Measurements from ENCODE around the gene FGL2.
"Not testable (repeated sequence)": the region's sequence is repeated elsewhere in the genome, so short reads cannot be mapped to it uniquely, and the experiment has no call there.

The FGL2 gene, protein sequence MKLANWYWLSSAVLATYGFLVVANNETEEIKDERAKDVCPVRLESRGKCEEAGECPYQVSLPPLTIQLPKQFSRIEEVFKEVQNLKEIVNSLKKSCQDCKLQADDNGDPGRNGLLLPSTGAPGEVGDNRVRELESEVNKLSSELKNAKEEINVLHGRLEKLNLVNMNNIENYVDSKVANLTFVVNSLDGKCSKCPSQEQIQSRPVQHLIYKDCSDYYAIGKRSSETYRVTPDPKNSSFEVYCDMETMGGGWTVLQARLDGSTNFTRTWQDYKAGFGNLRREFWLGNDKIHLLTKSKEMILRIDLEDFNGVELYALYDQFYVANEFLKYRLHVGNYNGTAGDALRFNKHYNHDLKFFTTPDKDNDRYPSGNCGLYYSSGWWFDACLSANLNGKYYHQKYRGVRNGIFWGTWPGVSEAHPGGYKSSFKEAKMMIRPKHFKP

DNA sequence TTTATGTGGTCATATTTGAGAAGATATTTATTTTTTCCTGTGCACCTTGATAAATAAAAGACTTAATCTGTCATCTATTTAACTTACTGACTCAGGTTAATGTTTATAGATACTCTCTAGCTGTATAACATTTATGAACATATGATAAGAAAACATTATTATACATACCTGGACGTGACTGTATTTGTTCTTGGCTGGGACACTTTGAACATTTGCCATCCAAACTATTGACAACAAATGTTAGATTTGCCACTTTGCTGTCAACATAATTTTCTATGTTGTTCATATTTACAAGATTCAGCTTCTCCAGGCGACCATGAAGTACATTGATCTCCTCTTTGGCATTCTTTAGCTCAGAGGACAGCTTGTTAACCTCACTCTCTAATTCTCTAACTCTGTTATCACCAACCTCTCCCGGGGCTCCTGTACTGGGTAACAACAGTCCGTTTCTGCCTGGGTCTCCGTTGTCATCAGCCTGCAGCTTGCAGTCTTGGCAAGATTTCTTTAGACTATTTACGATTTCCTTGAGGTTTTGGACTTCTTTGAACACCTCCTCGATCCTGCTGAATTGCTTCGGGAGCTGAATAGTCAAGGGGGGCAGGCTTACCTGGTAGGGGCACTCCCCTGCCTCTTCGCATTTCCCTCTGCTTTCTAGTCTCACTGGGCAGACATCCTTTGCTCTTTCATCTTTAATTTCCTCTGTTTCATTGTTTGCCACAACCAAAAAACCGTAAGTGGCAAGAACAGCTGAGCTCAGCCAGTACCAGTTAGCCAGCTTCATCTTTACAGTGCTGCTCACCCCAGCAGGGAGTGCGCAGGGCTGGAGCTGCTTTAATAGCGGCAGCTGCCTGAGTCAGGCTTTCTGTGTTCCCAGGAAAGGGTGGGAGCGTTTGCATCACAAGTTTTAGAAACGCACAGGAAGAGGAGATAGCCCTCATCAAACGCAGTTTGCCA lies at the start of gene FGL2:
Gene FGL2 (minus strand): TSS at position 807 of the 954 bp plus-strand sequence. CDS start 26 bp downstream, at position 781.
- DNase-seq (ENCODE audit: low spot score): no peak

GRCh38 chr7:77248154-77248553 lies 48.5 kb upstream of the FGL2 start:
- no peak for DNase-seq (ENCODE audit: low spot score)

DNA sequence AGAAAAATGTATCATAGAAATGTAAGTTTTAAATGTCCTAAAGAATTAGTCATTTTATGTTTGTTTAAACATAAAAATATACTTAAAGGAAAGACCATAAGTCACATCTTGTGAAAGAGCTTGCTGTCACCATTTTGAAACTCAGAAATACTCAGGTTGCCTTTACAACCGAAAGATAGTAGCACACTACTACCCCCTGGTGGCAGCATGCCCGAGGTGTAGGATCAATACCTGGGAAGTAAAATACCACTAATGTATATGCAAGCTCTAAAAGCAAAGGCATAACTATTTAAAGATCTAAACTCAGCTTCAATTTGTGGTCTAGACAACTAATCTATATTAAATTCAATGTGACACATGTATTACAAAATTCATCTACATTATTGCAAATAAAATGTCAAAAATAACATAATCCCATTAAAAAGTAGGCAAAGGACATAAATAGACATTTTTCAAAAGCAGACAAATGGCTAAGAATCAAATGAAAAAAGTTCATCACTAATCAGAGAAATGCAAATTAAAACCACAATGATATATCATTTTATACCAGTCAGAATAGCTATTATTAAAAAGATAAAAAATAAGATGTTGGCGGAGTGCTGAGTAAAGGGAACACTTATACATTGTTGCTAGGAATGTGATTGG lies 47.7 kb upstream of the FGL2 start:
- DNase-seq (ENCODE audit: low spot score): peak; percentile 23

DNA sequence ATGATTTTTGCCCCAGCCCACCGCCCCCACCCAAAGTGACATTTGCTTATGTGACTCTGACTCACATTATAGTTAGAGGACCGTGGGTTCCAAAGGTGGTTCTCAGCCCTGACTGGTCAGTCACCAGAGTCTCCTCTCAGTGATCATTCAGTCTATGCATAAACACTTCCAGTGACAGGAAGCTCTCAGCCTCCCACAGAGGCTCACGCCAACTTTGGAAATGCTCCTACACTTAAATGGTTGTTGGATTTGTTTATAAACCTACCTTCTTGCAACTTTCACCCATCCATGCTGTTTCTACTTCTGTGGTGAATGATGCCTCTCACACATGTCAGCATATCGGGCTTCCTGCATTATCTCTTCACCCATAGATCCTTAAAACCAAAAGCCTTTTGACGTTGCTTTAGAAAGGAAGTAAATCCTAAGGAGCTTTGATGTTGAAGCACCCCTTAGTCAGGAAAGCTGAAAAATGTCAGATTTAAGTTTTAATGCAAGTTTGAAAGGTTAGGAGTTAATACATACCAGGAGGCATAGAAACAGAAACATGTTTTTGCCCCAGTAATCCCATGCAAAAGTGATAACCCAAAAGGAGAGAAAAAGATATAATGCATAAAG lies 46.5 kb upstream of the FGL2 start:
- DNase-seq (ENCODE audit: low spot score): no peak

- no peak for DNase-seq (ENCODE audit: low spot score)
Measured at GRCh38 chr7:77245015-77245755, 45.6 kb upstream of the FGL2 start.

DNA sequence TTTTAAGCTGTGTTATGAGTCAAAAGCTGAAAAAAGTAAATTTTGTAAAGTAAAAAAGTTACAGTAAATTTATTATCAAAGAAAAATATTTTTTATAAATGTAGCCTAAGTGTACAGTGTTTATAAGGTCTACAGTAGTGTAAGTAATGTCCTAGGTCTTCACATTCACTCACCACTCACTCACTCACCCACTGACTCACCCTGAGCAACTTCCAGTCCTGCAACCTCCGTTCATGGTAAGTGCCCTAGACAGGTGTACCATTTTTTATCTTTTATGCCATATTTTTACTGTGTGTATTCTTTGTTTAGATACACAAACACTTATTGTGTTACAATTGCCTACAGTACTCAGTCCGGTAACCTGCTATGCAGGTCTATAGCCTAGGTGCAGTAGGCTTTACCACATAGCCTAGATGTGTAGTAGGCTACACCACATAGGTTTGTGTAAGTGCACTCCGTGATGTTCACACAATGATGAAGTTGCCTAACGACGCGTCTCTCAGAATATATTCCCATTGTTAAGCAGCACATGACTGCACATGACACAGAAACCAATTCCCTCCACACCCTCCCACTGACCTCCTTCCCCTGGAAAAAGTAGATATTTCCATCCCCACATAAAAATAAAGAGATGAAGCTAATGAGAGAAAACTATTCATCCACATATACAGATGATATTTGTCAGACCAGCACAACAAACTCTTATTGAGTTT lies 44.8 kb upstream of the FGL2 start:
- no peak for DNase-seq (ENCODE audit: low spot score)

GRCh38 chr7:77242554-77242953 lies 42.9 kb upstream of the FGL2 start:
- DNase-seq (ENCODE audit: low spot score): no peak

- no peak for DNase-seq (ENCODE audit: low spot score)
Measured at GRCh38 chr7:77242068-77242467, 42.4 kb upstream of the FGL2 start.

DNA sequence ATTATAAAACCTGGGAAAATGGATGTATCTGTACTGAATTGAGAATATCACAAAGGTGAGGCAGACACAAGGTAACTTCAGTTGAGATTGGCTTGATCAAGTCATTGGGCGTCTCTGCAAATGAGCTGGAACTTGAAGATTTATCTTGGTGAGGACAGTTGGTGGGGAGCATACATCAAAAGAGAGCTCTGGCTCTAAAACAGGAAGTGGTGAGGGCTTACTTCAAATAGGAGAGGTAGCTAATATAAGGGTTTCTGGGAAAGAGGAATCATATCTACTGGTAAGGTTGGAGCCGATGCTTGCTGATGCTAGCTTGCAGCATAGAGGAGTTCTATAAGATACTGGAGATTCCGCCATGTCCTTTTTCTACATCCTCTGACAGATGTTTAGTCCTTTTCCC lies 39.9 kb upstream of the FGL2 start:
- no peak for DNase-seq (ENCODE audit: low spot score)

- no peak for DNase-seq (ENCODE audit: low spot score)
Measured at GRCh38 chr7:77238703-77239136, 39.1 kb upstream of the FGL2 start.

DNA sequence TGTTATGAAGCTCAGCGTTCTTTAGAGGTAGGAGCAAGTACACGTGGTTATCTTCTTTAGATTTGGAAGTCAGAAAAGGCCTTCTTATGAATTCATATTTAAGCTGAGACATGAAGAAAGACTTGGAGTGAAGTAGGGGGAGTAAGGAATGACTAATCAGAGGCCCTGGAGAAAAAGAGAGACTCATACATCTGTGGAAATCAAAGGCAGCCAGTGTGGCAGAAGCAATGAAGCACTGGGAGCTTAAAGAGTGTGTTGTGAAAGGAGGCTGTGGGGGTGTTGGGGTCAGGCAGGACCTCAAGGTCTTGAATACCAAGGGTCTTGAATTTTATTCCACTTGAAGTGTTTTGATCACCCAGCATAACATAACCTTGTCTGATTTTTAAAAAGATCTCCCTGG lies 35.7 kb upstream of the FGL2 start:
- DNase-seq (ENCODE audit: low spot score): no peak

DNA sequence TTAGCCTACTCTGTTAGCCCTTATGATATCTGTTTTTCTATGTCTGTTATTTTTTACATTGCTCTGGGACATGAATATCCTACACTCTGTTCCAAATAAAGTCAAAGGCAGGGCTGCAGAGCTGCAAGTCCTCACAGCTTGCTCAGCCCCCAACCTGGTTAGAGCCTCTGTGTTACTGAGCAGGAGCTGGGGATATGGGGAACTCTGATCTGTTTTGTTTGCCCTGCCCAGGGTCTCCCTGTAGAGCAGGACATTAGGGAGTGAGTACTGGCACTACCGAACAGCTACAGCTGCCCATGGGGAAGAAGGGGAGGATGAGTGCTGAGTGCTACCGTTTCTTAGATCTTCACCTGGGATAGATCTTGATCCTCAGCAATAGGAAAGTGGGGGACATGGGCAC lies 32.8 kb upstream of the FGL2 start:
- no peak for DNase-seq (ENCODE audit: low spot score)

DNA sequence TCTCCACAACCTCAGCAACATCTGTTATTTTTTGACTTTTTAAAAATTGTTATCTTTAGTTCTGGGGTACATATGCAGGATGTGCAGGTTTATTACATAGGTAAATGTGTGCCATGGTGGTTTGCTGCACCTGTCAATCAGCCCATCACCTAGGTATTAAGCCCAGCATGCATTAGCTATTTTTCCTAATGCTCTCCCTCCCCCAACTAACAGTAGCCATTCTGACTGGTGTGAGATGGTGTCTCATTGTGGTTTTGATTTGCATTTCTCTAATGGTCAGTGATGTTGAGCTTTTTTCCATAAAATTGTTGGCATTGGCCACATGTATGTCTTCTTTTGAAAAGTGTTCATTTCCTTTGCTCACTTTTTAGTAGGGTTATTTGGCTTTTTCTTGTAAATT lies 29.2 kb upstream of the FGL2 start:
- DNase-seq (ENCODE audit: low spot score): not testable (repeated sequence)

- no peak for DNase-seq (ENCODE audit: low spot score)
Measured at GRCh38 chr7:77226357-77226839, 26.8 kb upstream of the FGL2 start.

DNA sequence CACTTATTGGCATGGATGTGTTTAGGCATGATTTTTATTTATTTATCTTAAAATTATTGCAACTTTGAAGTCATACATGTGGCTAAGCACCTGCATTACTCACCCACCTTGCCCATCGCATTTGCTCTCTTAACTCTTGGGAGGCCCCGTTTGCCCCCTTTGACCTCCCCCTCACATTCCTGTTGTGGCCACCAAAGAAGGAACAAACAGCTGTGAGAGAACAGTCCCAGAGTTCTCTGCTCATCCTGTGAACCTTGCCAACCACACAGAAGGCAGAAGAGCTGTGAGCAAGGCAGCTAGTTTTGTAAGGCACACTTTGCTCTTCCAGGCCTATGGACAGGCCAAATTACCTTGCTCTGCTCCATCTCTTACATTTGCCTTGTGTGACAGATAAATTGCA lies 23.6 kb upstream of the FGL2 start:
- DNase-seq (ENCODE audit: low spot score): no peak

- no peak for DNase-seq (ENCODE audit: low spot score)
Measured at GRCh38 chr7:77222819-77223218, 23.2 kb upstream of the FGL2 start.

DNA sequence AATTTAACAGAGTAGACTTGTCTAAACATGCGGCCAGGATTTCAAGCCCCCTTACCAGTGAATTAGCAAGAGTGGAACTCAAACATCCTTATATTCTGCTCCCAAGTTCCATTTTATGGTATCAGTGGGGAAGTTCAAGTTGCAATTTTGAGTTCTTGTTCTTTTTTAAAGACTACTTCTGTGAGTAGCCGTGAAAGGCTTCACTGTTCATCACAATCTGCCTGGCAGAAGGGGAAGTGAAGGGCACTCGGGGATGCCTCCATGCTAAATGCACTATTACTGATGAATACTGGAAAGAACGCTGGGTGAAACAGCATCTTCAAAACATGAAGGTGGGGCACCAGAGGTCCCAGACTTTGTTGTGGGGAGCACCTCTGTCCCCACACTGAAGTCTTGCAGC lies 22.4 kb upstream of the FGL2 start:
- DNase-seq (ENCODE audit: low spot score): no peak

GRCh38 chr7:77219701-77220331 lies 20.2 kb upstream of the FGL2 start:
- not testable (repeated sequence) for DNase-seq (ENCODE audit: low spot score)

DNA sequence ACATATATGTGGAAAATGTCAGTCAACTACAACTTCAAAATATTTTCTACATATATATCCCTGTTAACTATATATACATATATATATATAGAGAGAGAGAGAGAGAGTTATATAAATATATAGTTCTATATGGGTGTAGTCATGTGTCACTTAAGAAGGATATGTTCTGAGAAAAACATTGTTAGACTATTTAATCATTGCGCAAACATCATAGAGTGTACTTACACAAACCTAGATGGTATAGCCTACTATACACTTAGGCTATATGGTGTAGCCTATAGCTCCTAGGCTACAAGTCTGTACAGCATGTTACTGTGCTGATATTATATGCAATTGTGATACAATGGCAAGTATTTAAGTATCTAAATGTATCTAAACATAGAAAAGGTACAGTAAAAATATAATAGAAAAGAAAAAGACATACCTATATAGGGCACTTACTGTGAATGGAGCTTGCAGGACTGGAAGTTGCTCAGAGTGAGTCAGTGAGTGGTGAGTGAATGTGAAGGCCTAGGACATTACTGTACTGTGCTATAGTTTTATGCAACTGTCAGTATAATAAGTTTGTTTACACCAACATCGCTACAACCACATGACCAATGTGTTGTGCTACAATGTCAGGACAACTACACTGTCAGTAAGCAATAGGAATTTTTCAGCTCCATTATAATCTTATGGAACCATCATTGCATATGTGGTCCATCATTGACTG lies 18.0 kb upstream of the FGL2 start:
- no peak for DNase-seq (ENCODE audit: low spot score)

All from HuH-7 (cell line).